Stomach (tissue), 4 donors: ENCODE measurements around the gene ZNF609.
"Not testable (repeated sequence)": the region's sequence is repeated elsewhere in the genome, so short reads cannot be mapped to it uniquely, and the experiment has no call there.

Experiments
- POLR2A ChIP-seq, 4 donors: fragments of 450-650 bp; IDR thresholded peaks; one replicate each; pipeline ENCODE4 v1.6.1; 2016; ENCODE audit warnings: antibody characterized with exemption in 4 of 4, control low read depth in 2 of 4, mild to moderate bottlenecking in 1 of 4, moderate library complexity in 1 of 4
- POLR2AphosphoS5 ChIP-seq, 3 donors: sonication (generic); formaldehyde crosslinking; IDR thresholded peaks; one replicate each; pipeline ENCODE4 v1.6.1; 2016; ENCODE audit warnings: antibody characterized with exemption in 3 of 3
- TF ChIP-seq, protein P1 (sequence below), 7 experiments: fragments of 450-650 bp in 4 of 7; fragments of 200-600 bp in 3 of 7; sonication (generic) in 3 of 7; IDR thresholded peaks; one replicate each; pipeline ENCODE4 v1.5.1; 2016 to 2019; ENCODE audit warnings: antibody characterized with exemption in 7 of 7, control low read depth in 2 of 7, mild to moderate bottlenecking in 1 of 7

DNA sequence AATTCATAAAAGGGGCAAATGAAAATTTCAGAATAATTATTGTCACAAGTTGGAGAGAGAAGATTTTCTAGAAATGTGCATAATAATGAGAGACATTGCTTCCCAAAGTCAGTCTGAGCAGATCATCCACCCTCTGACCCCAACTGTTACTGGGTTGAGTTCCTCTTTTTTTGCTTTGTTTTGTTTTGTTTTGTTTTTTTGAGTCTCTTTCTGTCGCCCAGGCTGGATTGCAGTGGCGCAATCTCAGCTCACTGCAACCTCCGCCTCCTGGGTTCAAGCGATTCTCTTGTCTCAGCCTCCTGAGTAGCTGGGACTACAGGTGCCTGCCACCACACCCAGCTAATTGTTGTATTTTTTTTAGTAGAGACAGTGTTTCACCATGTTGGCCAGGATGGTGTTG, 179.4 kb downstream of the ZNF609 start:
- TF ChIP-seq, protein P1, sequence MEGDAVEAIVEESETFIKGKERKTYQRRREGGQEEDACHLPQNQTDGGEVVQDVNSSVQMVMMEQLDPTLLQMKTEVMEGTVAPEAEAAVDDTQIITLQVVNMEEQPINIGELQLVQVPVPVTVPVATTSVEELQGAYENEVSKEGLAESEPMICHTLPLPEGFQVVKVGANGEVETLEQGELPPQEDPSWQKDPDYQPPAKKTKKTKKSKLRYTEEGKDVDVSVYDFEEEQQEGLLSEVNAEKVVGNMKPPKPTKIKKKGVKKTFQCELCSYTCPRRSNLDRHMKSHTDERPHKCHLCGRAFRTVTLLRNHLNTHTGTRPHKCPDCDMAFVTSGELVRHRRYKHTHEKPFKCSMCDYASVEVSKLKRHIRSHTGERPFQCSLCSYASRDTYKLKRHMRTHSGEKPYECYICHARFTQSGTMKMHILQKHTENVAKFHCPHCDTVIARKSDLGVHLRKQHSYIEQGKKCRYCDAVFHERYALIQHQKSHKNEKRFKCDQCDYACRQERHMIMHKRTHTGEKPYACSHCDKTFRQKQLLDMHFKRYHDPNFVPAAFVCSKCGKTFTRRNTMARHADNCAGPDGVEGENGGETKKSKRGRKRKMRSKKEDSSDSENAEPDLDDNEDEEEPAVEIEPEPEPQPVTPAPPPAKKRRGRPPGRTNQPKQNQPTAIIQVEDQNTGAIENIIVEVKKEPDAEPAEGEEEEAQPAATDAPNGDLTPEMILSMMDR (IDR thresholded peaks at IDR 0.05): not testable (repeated sequence)
- TF ChIP-seq POLR2A, POLR2AphosphoS5 (IDR thresholded peaks at IDR 0.05): not testable (repeated sequence)
